Kidney (tissue), 14 donors: ENCODE results near the gene PLEK2. TPM values are rescaled to one million over a fixed set of nuclear protein-coding genes. Genes with fewer than 3 reads are reported as not detected.
A peak's percentile ranks its signal among the peaks of the same experiment; 100 is the strongest.
"Not testable (repeated sequence)": the region's sequence is repeated elsewhere in the genome, so short reads cannot be mapped to it uniquely, and the experiment has no call there.

Experiments
- DNase-seq, 5 donors: peaks; one replicate each; pipeline ENCODE4 v3.0.0-alpha.2; 2013 to 2020
- FAIRE-seq: peaks from 2 replicates; lab custom pipeline; 2012; peaks lifted over from hg19 to GRCh38; lab: Jason Lieb, UNC
- H3K27ac ChIP-seq, 2 donors: one replicate each; pipeline ENCODE4 v1.7.0; 2013; ENCODE audit warnings: low read depth in 2 of 2, low read length in 2 of 2, inconsistent platforms in 1 of 2
- H3K27me3 ChIP-seq: one replicate; pipeline ENCODE4 v1.7.1; 2013; ENCODE audit warnings: low read length, inconsistent platforms; ENCODE audit not compliant: control insufficient read depth, insufficient read depth
- H3K36me3 ChIP-seq, 3 donors: one replicate each; pipeline versions ENCODE4 v1.7.0 to v1.7.1; 2013; ENCODE audit warnings: low read length in 3 of 3, control low read depth in 1 of 3, inconsistent platforms in 1 of 3; ENCODE audit not compliant: insufficient read depth in 3 of 3, control insufficient read depth in 2 of 3
- H3K4me1 ChIP-seq, 3 donors: one replicate each; pipeline versions ENCODE4 v1.7.0 to v1.7.1; 2013; ENCODE audit warnings: low read length in 3 of 3, inconsistent platforms in 1 of 3, low read depth in 1 of 3; ENCODE audit not compliant: control insufficient read depth in 2 of 3, insufficient read depth in 2 of 3
- H3K4me3 ChIP-seq, 3 donors: one replicate each; pipeline versions ENCODE4 v1.7.0 to v1.8.1; 2013; ENCODE audit warnings: low read length in 3 of 3, control low read depth in 1 of 3, inconsistent platforms in 1 of 3
- H3K9ac ChIP-seq, 3 donors: one replicate each; pipeline versions ENCODE4 v1.7.0 to v1.7.1; 2013; ENCODE audit warnings: low read length in 3 of 3, control low read depth in 1 of 3, inconsistent platforms in 1 of 3
- H3K9me3 ChIP-seq, 3 donors: one replicate each; pipeline versions ENCODE4 v1.7.0 to v1.7.1; 2013; ENCODE audit warnings: low read length in 3 of 3, control low read depth in 1 of 3, inconsistent platforms in 1 of 3; ENCODE audit not compliant: control insufficient read depth in 2 of 3, insufficient read depth in 1 of 3
- CTCF ChIP-seq: IDR thresholded peaks from 3 replicates; pipeline ENCODE4 v1.5.1; 2012; ENCODE audit warnings: mild to moderate bottlenecking, moderate library complexity, borderline replicate concordance; ENCODE audit not compliant: insufficient read depth; ENCODE audit errors: extremely low read depth
- intact Hi-C: fragments of 100-400 bp; cut with DNase I; formaldehyde crosslinking; loops from one replicate; pipeline ENCODE4 v1.11.1; 2022
- polyA plus RNA-seq: library from polyadenylated mRNA; stranded (reverse); fragments of 350-450 nt; fragmentation: Illumina TruSeq; extraction: RNeasy Lipid Tissue Mini Kit (QIAGEN cat#74804); gene quantifications from one replicate; pipeline ENCODE4 v1.2.3, GENCODE V29; 2014; ENCODE audit warnings: low read depth, low replicate concordance; ENCODE audit not compliant: insufficient read depth
- total RNA-seq: library from RNA; stranded (reverse); fragmentation: NEBNext Ultra II Directional; extraction: Animal tissue kit (Norgen Biotek cat#: 25700); gene quantifications from one replicate; pipeline ENCODE4 v1.2.1, GENCODE V29; 2021
- donor health status: control.
- donor health status: control.
- donor health status: control.
- donor health status: control.
- donor health status: control.
- donor health status: DM: yes; HTN: yes; CAD: no.
- donor health status: Normal renal cell carcinoma (clear cell type).

PLEK2 gene
- total and polyA plus RNA-seq, 2 donors from 2014 or later: 10.8 to 11.4 TPM

GRCh38 chr14:67457782-67458181, 45.8 kb upstream of the PLEK2 start:
- H3K9me3 ChIP-seq: no peaks in the 10 kb centered on the region
- intact Hi-C loops: no loop called here
- FAIRE-seq: no peak
- TF ChIP-seq CTCF: no peak
- peak in 4 of 5 donors; percentile 67 to 82 (median 75) for DNase-seq
- no peaks in the 10 kb centered on the region for H3K36me3 ChIP-seq
- H3K4me3 ChIP-seq: no peak overlapping the region
- no peaks in the 10 kb centered on the region for H3K4me1 ChIP-seq
- H3K27ac ChIP-seq: no peak overlapping the region
- H3K27me3 ChIP-seq: no peaks in the 10 kb centered on the region
- H3K9ac ChIP-seq: no peak overlapping the region

GRCh38 chr14:67456732-67457131, 44.8 kb upstream of the PLEK2 start:
- no peaks in the 10 kb centered on the region for H3K9me3 ChIP-seq
- FAIRE-seq: no peak

GRCh38 chr14:67453575-67454300, 41.8 kb upstream of the PLEK2 start:
- no peak for FAIRE-seq
- H3K4me1 ChIP-seq: no peaks in the 10 kb centered on the region
- H3K9ac ChIP-seq: no peak overlapping the region
- H3K27ac ChIP-seq: no peak overlapping the region
- no peak overlapping the region for H3K4me3 ChIP-seq
- H3K9me3 ChIP-seq: no peaks in the 10 kb centered on the region
- DNase-seq: no peak
- no peak for TF ChIP-seq CTCF
- H3K27me3 ChIP-seq: no peaks in the 10 kb centered on the region
- intact Hi-C loops: no loop called here
- no peaks in the 10 kb centered on the region for H3K36me3 ChIP-seq

More at GRCh38 chr14:67456732-67457131, 44.8 kb upstream of the PLEK2 start:
- Histone ChIP-seq H3K36me3 (no peaks in the 10 kb centered on the region), H3K4me3 (no peak overlapping the region), H3K27ac (no peak overlapping the region), H3K27me3 (no peaks in the 10 kb centered on the region), H3K9ac (no peak overlapping the region), H3K4me1 (no peaks in the 10 kb centered on the region)
- TF ChIP-seq CTCF: no peak
- intact Hi-C loops: no loop called here
- DNase-seq: no peak

- H3K27ac ChIP-seq, H3K36me3 ChIP-seq, FAIRE-seq, H3K9me3 ChIP-seq, H3K9ac ChIP-seq, H3K27me3 ChIP-seq, H3K4me1 ChIP-seq, DNase-seq, intact Hi-C loops, H3K4me3 ChIP-seq: not testable (repeated sequence)
These were observed 39.7 kb upstream of the PLEK2 start for GRCh38 chr14:67451667-67452066.
